ENCODE measurements around the gene SIPA1. TPM values are rescaled to one million over a fixed set of nuclear protein-coding genes. Genes with fewer than 3 reads are reported as not detected.

SIPA1 gene
- total and polyA plus RNA-seq, 2 of the 13 experiments (the other 11 are each of a cell fraction or from before 2014, with no cell fraction given): 5.8 to 7.7 TPM

DNA sequence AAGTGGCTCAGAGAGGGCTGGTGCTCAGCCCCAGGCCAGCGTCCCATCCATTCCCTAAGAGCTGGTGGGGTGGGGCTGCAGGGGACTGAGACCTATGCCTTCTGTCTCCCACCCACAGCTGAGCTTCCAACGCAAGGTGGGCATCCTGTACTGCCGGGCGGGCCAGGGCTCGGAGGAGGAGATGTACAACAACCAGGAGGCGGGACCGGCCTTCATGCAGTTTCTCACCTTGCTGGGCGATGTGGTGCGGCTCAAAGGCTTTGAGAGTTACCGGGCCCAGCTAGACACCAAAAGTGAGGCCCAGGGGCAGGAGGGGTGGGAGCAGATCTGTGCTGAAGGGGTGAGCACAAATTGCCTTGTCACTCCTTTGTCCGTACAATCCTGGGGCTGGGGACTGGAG, 6.9 kb downstream of the SIPA1 start:
- no peak for ATAC-seq
- TF ChIP-seq HOXD1 (CRISPR knock-in tag; IDR thresholded peaks at IDR 0.05): no peak
- TF ChIP-seq TBP (CRISPR knock-in tag; IDR thresholded peaks at IDR 0.05): no peak
- TF ChIP-seq ZNF121 (CRISPR knock-in tag; IDR thresholded peaks at IDR 0.05): no peak
- TF ChIP-seq, protein P1, sequence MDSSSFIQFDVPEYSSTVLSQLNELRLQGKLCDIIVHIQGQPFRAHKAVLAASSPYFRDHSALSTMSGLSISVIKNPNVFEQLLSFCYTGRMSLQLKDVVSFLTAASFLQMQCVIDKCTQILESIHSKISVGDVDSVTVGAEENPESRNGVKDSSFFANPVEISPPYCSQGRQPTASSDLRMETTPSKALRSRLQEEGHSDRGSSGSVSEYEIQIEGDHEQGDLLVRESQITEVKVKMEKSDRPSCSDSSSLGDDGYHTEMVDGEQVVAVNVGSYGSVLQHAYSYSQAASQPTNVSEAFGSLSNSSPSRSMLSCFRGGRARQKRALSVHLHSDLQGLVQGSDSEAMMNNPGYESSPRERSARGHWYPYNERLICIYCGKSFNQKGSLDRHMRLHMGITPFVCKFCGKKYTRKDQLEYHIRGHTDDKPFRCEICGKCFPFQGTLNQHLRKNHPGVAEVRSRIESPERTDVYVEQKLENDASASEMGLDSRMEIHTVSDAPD (CRISPR knock-in tag; IDR thresholded peaks at IDR 0.05): no peak
- TF ChIP-seq ZKSCAN1 (IDR thresholded peaks at IDR 0.05; ENCODE audit: low read length): no peak
- TF ChIP-seq GATAD2A (CRISPR knock-in tag; IDR thresholded peaks at IDR 0.05): no peak
- TF ChIP-seq ZBTB8A (CRISPR knock-in tag; IDR thresholded peaks at IDR 0.05; ENCODE audit: borderline replicate concordance, low read depth): no peak
- no peak for TF ChIP-seq ZNF343 (CRISPR knock-in tag; IDR thresholded peaks at IDR 0.05)
- no peak for TF ChIP-seq ZNF292 (CRISPR knock-in tag; IDR thresholded peaks at IDR 0.05; ENCODE audit: borderline replicate concordance, low read depth)
- no peak for TF ChIP-seq PPARG (CRISPR knock-in tag; conservative IDR thresholded peaks at IDR 0.05)
- no peak for TF ChIP-seq SOX5 (CRISPR knock-in tag; IDR thresholded peaks at IDR 0.05; ENCODE audit: borderline replicate concordance)
- BruUV-seq (replicated peaks): no TSS peak
- Histone ChIP-seq H3K4me3 (replicated peaks in 1 of 3; ENCODE audit: insufficient read depth in 1 of 3, low read depth in 2 of 3, low read length in 3 of 3) (no peak overlapping the region), H2AFZ (ENCODE audit: low read length) (no peak overlapping the region), H3K9me3 (ENCODE audit: low read length) (no peaks in the 10 kb centered on the region), H3K27me3 (ENCODE audit: control insufficient read depth in 1 of 2, insufficient read depth in 2 of 2, low read length in 2 of 2) (no peaks in the 10 kb centered on the region), H3K4me1 (ENCODE audit: insufficient read depth, low read length) (peaks cover 19% of the 10 kb centered on the region), H3K27ac (ENCODE audit: extremely low read length, insufficient read depth, low read length) (no peak overlapping the region), H4K20me1 (ENCODE audit: insufficient read depth, low read length) (no peaks in the 10 kb centered on the region), H3K9ac (ENCODE audit: insufficient read depth, low read depth, low read length) (no peak overlapping the region), H3K79me2 (ENCODE audit: insufficient read depth, low read length) (no peaks in the 10 kb centered on the region), H3K4me2 (ENCODE audit: low read depth, low read length) (no peak overlapping the region), H3K36me3 (replicated peaks in 1 of 2; ENCODE audit: control insufficient read depth in 1 of 2, insufficient read depth in 2 of 2, low read length in 2 of 2) (no peaks in the 10 kb centered on the region)
- in situ Hi-C loops (cut with HindIII; ENCODE audit: extremely low pct_ligation_motif_present, low pct_unique_long_range_greater_than_20kb): no loop called here
- WGBS (ENCODE audit: low lambda C conversion rate): 98% methylated on average over 10 of the region's 11 CpGs
- intact Hi-C loops (cut with micrococcal nuclease; ENCODE audit: unreplicated experiment): no loop called here
- no peak for FAIRE-seq
- no peak for DNase-seq (ENCODE audit: low spot score)
- POLR2A ChIA-PET: interaction anchor here (1.2 to 1.7 kb wide), 2 partner anchors 18 to 28 kb away, joined by 3 to 11 read pairs; partner anchors contain the start of gene RELA
- CTCF ChIA-PET (ENCODE audit: low intra/inter-chr PET ratio, low total read pairs): no interaction called here
